SK-N-SH (cell line): ENCODE data around the gene C15orf61. TPM values are rescaled to one million over a fixed set of nuclear protein-coding genes. Genes with fewer than 3 reads are reported as not detected.
A peak's percentile ranks its signal among the peaks of the same experiment; 100 is the strongest.

Experiments
- CTCF ChIA-PET: fragments of 300-600, 350-600 bp; formaldehyde crosslinking; extraction: SDS; loops from one replicate; lab custom pipeline; 2021; lab: Yijun Ruan, JAX
- POLR2A ChIA-PET: fragments of 350-600 bp; sonication (Branson Sonifier 250); formaldehyde crosslinking; extraction: SDS; loops from one replicate; lab custom pipeline; 2020; ENCODE audit warnings: antibody characterized with exemption, inconsistent platforms; lab: Yijun Ruan, JAX
- DNase-seq: peaks from one replicate; pipeline ENCODE4 v3.0.0; 2012
- H2AFZ ChIP-seq: fragments of 200-600 bp; sonication (generic); 2 replicates; pipeline ENCODE4 v1.8.1; 2016; ENCODE audit warnings: antibody characterized with exemption, mild to moderate bottlenecking, low read depth
- H3F3A ChIP-seq: fragments of 200-600 bp; sonication (generic); replicated peaks from 2 replicates; pipeline ENCODE3; 2016; ENCODE audit warnings: antibody characterized with exemption, mild to moderate bottlenecking; ENCODE audit not compliant: insufficient read depth
- H3K27ac ChIP-seq, 2 experiments: fragments of 200-500 bp in 1 of 2; fragments of 200-600 bp in 1 of 2; sonication (Bioruptor generic) in 1 of 2; sonication (generic), shearing (Covaris generic) in 1 of 2; 2 replicates each; pipeline versions ENCODE4 v1.5.1 to v1.6.1; 2014 to 2016; ENCODE audit warnings: low read depth in 2 of 2, inconsistent platforms in 1 of 2, low read length in 1 of 2, mild to moderate bottlenecking in 1 of 2, mixed read lengths in 1 of 2
- H3K27me3 ChIP-seq: fragments of 200-600 bp; sonication (generic), shearing (Covaris generic); 2 replicates; pipeline ENCODE4 v1.6.1; 2016; ENCODE audit warnings: mixed run types; ENCODE audit not compliant: insufficient read depth
- H3K36me3 ChIP-seq, 2 experiments: fragments of 200-500 bp in 1 of 2; fragments of 200-600 bp in 1 of 2; sonication (Bioruptor generic) in 1 of 2; sonication (generic) in 1 of 2; replicated peaks in 1 of 2; 2 replicates each; pipeline versions ENCODE3 to v1.5.1; 2014 to 2016; ENCODE audit warnings: low read length in 1 of 2, mild to moderate bottlenecking in 1 of 2; ENCODE audit not compliant: insufficient read depth in 2 of 2, control insufficient read depth in 1 of 2
- H3K4me1 ChIP-seq, 2 experiments: fragments of 200-500 bp in 1 of 2; fragments of 200-600 bp in 1 of 2; sonication (Bioruptor generic) in 1 of 2; sonication (generic), shearing (Covaris generic) in 1 of 2; 2 replicates each; pipeline versions ENCODE4 v1.5.1 to v1.6.1; 2014 to 2016; ENCODE audit warnings: low read depth in 1 of 2, low read length in 1 of 2, mixed run types in 1 of 2; ENCODE audit not compliant: insufficient read depth in 2 of 2, control insufficient read depth in 1 of 2
- H3K4me2 ChIP-seq: fragments of 200-600 bp; sonication (generic), shearing (Covaris generic); 2 replicates; pipeline ENCODE4 v1.6.1; 2017; ENCODE audit warnings: mixed run types
- H3K4me3 ChIP-seq, 2 experiments: fragments of 200-500 bp in 1 of 2; fragments of 200-600 bp in 1 of 2; sonication (Bioruptor generic) in 1 of 2; sonication (generic), shearing (Covaris generic) in 1 of 2; 2 replicates each; pipeline versions ENCODE4 v1.5.1 to v1.8.1; 2014 to 2016; ENCODE audit warnings: low read depth in 2 of 2, inconsistent platforms in 1 of 2, low read length in 1 of 2, mild to moderate bottlenecking in 1 of 2, mixed read lengths in 1 of 2, moderate library complexity in 1 of 2
- H3K79me2 ChIP-seq: fragments of 200-600 bp; sonication (generic); 2 replicates; pipeline ENCODE4 v1.8.1; 2017; ENCODE audit warnings: mild to moderate bottlenecking; ENCODE audit not compliant: insufficient read depth
- H3K9ac ChIP-seq: fragments of 200-600 bp; sonication (generic); 2 replicates; pipeline ENCODE4 v1.6.1; 2017; ENCODE audit warnings: mixed run types
- H3K9me2 ChIP-seq: fragments of 200-600 bp; sonication (generic); 2 replicates; pipeline ENCODE4 v1.6.1; 2017; ENCODE audit warnings: mixed run types
- H3K9me3 ChIP-seq: fragments of 200-600 bp; sonication (generic); 2 replicates; pipeline ENCODE4 v1.6.1; 2017; ENCODE audit warnings: mixed run types, mild to moderate bottlenecking, moderate library complexity
- H4K20me1 ChIP-seq: fragments of 200-600 bp; sonication (generic); 2 replicates; pipeline ENCODE4 v1.6.1; 2017; ENCODE audit warnings: mild to moderate bottlenecking, mixed run types; ENCODE audit not compliant: insufficient read depth
- CHD2 ChIP-seq: fragments of 150-350 bp; IDR thresholded peaks from 2 replicates; pipeline ENCODE4 v1.6.1; 2018; ENCODE audit warnings: low read length; ENCODE audit not compliant: partially characterized antibody
- EZH2phosphoT487 ChIP-seq: fragments of 200-600 bp; sonication (generic); IDR thresholded peaks from 2 replicates; pipeline ENCODE4 v1.6.1; 2017; ENCODE audit warnings: low read depth, mixed run types, mild to moderate bottlenecking, antibody characterized with exemption, moderate library complexity, borderline replicate concordance
- FOSL2 ChIP-seq: IDR thresholded peaks from 2 replicates; pipeline ENCODE4 v1.4.0; 2012; ENCODE audit warnings: low read depth, mild to moderate bottlenecking, moderate library complexity, borderline replicate concordance
- POLR2AphosphoS5 ChIP-seq: IDR thresholded peaks from 2 replicates; pipeline ENCODE4 v1.6.1; 2012; ENCODE audit warnings: low read depth, low read length
- RAD21 ChIP-seq: IDR thresholded peaks from 2 replicates; pipeline ENCODE4 v1.6.1; 2012; ENCODE audit warnings: mild to moderate bottlenecking, low read length
- RFX5 ChIP-seq: IDR thresholded peaks from 2 replicates; pipeline ENCODE4 v1.6.1; 2012; ENCODE audit warnings: mild to moderate bottlenecking, improper control_type of control experiment, low read length
- SMC3 ChIP-seq: IDR thresholded peaks from 2 replicates; pipeline ENCODE4 v1.6.1; 2012; ENCODE audit warnings: low read depth, low read length, improper control_type of control experiment
- WGBS: methylation state at CpG from one replicate; pipeline ENCODE4 v1.1.6; 2017; ENCODE audit warnings: low lambda C conversion rate; 5-methylcytosine and 5-hydroxymethylcytosine counted together
- polyA plus RNA-seq, 3 experiments: library from polyadenylated mRNA; depleted of rRNA; stranded (reverse); fragments of >200 nt; gene quantifications; 2 replicates each; pipeline ENCODE4 v1.2.3, GENCODE V29; 2012
- TF ChIP-seq, protein P1 (sequence below): fragments of 200-600 bp; sonication (generic); IDR thresholded peaks from 2 replicates; pipeline ENCODE4 v1.6.1; 2017; ENCODE audit warnings: antibody characterized with exemption, mild to moderate bottlenecking, moderate library complexity
- TF ChIP-seq, protein P2 (sequence below): IDR thresholded peaks from 2 replicates; pipeline ENCODE4; 2012

The C15orf61 gene
- polyA plus RNA-seq, 1 of the 3 experiments (the other 2 are of a cell fraction), result 4.0 TPM

- Histone ChIP-seq H3K9ac (no peak overlapping the region), H3K4me2 (no peak overlapping the region), H3K4me3 (no peak overlapping the region), H3K9me2 (no peaks in the 10 kb centered on the region), H3K27ac (no peak overlapping the region), H3F3A (no peaks in the 10 kb centered on the region), H3K4me1 (no peaks in the 10 kb centered on the region; a peak in 1 of 4 replicates), H2AFZ (no peak overlapping the region), H3K79me2 (no peaks in the 10 kb centered on the region), H4K20me1 (no peaks in the 10 kb centered on the region), H3K36me3 (no peaks in the 10 kb centered on the region), H3K9me3 (no peaks in the 10 kb centered on the region)
- CTCF ChIA-PET, result interaction anchor here (1.0 to 2.2 kb wide), 5 partner anchors 38 to 888 kb away, joined by 3 to 6 read pairs (median 4); no protein-coding TSS in a partner anchor
- POLR2A ChIA-PET, result no interaction called here
- DNase-seq, result no peak
- WGBS, result 75% methylated on average over 1 of the region's 1 CpG
- TF ChIP-seq RFX5, result no peak
- TF ChIP-seq FOSL2, result no peak
- no peak for TF ChIP-seq RAD21
- no peak for TF ChIP-seq CHD2
- no peak for TF ChIP-seq POLR2AphosphoS5
- TF ChIP-seq, all 33 proteins: peak for 0
- H3K27me3 ChIP-seq, result no peaks in the 10 kb centered on the region
Measured at GRCh38 chr15:67495585-67495984, 25.3 kb upstream of the C15orf61 start.

DNA sequence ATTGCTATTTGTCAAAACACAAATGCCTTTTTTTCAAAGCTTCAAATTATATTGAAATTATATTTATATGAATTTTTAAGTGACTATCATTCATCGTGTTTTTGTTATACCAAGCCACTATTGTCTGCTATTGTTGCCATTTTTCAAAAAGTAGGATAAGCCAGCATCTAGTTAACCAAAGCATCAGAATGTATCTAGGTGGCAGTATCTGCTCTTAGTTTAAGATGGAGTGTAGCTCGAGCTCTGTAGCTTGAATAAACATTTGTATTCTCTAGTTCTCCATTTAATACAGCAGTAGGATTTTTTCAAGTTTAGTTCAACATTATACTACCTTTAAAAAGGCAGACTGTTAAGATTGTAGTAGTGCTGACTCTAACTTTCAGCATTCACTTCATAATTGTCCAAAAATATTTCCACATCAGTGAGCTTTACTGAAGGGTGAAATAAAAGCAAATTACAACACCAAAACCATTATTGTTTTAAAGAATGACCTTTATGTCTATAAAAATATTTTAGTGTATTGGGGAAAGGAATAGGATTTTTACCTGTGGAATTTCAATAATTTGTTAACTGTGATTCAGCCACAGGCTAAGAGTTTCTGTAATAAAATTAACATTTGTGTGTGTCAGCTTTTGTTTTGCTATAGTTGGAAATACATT, 19.6 kb upstream of the C15orf61 start:
- Histone ChIP-seq H3K4me2 (no peak overlapping the region), H4K20me1 (no peaks in the 10 kb centered on the region), H3K36me3 (no peaks in the 10 kb centered on the region), H3F3A (peaks cover 4% of the 10 kb centered on the region), H3K4me1 (peaks cover 0 to 3% of the 10 kb centered on the region in 2 experiments; a peak in 2 of 4 replicates), H3K9me2 (no peaks in the 10 kb centered on the region), H3K79me2 (no peaks in the 10 kb centered on the region), H3K9ac (no peak overlapping the region), H3K9me3 (no peaks in the 10 kb centered on the region), H3K4me3 (no peak overlapping the region), H3K27ac (no peak overlapping the region), H3K27me3 (no peaks in the 10 kb centered on the region), H2AFZ (peak overlapping the region; percentile 71; the same call in 1 of the 2 replicates)
- 18% methylated on average over 2 of the region's 2 CpGs for WGBS
- TF ChIP-seq EZH2phosphoT487 (no peak), SMC3 (peak; percentile 46), RAD21 (peak; percentile 76)
- TF ChIP-seq, protein P1, sequence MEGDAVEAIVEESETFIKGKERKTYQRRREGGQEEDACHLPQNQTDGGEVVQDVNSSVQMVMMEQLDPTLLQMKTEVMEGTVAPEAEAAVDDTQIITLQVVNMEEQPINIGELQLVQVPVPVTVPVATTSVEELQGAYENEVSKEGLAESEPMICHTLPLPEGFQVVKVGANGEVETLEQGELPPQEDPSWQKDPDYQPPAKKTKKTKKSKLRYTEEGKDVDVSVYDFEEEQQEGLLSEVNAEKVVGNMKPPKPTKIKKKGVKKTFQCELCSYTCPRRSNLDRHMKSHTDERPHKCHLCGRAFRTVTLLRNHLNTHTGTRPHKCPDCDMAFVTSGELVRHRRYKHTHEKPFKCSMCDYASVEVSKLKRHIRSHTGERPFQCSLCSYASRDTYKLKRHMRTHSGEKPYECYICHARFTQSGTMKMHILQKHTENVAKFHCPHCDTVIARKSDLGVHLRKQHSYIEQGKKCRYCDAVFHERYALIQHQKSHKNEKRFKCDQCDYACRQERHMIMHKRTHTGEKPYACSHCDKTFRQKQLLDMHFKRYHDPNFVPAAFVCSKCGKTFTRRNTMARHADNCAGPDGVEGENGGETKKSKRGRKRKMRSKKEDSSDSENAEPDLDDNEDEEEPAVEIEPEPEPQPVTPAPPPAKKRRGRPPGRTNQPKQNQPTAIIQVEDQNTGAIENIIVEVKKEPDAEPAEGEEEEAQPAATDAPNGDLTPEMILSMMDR, result peak; percentile 58
- TF ChIP-seq, protein P2, sequence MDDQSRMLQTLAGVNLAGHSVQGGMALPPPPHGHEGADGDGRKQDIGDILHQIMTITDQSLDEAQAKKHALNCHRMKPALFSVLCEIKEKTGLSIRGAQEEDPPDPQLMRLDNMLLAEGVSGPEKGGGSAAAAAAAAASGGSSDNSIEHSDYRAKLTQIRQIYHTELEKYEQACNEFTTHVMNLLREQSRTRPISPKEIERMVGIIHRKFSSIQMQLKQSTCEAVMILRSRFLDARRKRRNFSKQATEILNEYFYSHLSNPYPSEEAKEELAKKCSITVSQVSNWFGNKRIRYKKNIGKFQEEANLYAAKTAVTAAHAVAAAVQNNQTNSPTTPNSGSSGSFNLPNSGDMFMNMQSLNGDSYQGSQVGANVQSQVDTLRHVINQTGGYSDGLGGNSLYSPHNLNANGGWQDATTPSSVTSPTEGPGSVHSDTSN, result no peak
- POLR2A ChIA-PET, result interaction anchor here (0.8 kb wide), 1 partner anchor 19 kb away, joined by 3 read pairs; no protein-coding TSS in a partner anchor
- CTCF ChIA-PET, result interaction anchor here (0.6 to 2.8 kb wide), 16 partner anchors 11 to 555 kb away, joined by 3 to 19 read pairs (median 5); no protein-coding TSS in a partner anchor
- peak; percentile 38 for DNase-seq
